GM21381 (cell line): Measurements from ENCODE around the gene CES5A.
A peak's percentile ranks its signal among the peaks of the same experiment; 100 is the strongest.
"Not testable (repeated sequence)": the region's sequence is repeated elsewhere in the genome, so short reads cannot be mapped to it uniquely, and the experiment has no call there.

Source experiments
- ATAC-seq: cut with Tn5 transposase; IDR thresholded peaks from one replicate; pipeline ENCODE4 v1.9.1; 2021; ENCODE audit warnings: mild to moderate bottlenecking, moderate library complexity; ENCODE audit not compliant: unreplicated experiment

CES5A gene

GRCh38 chr16:55876854-55877253, 1.7 kb upstream of the CES5A start:
- ATAC-seq = no peak

GRCh38 chr16:55873122-55873521, 2.1 kb downstream of the CES5A start:
- ATAC-seq = no peak

- ATAC-seq = no peak
Observed at GRCh38 chr16:55872130-55872529, 3.0 kb downstream of the CES5A start.

GRCh38 chr16:55871411-55872038, 3.6 kb downstream of the CES5A start:
- no peak for ATAC-seq

- ATAC-seq = no peak
Observed at GRCh38 chr16:55868980-55869379, 6.2 kb downstream of the CES5A start.

- no peak for ATAC-seq
Observed at GRCh38 chr16:55868137-55868536, 7.0 kb downstream of the CES5A start.

- no peak for ATAC-seq
Observed at GRCh38 chr16:55861288-55861687, 13.9 kb downstream of the CES5A start.

GRCh38 chr16:55857650-55858049, 17.5 kb downstream of the CES5A start:
- not testable (repeated sequence) for ATAC-seq

- no peak for ATAC-seq
Observed at GRCh38 chr16:55856950-55857349, 18.2 kb downstream of the CES5A start.

- ATAC-seq = no peak
Observed at GRCh38 chr16:55853114-55853513, 22.1 kb downstream of the CES5A start.

GRCh38 chr16:55849536-55849935, 25.6 kb downstream of the CES5A start:
- ATAC-seq = no peak

- ATAC-seq = no peak
Observed at GRCh38 chr16:55846598-55847346, 28.4 kb downstream of the CES5A start.

GRCh38 chr16:55843105-55843395, 32.1 kb downstream of the CES5A start:
- ATAC-seq = no peak

- no peak for ATAC-seq
Observed at GRCh38 chr16:55842369-55843104, 32.6 kb downstream of the CES5A start.

- no peak for ATAC-seq
Observed at GRCh38 chr16:55839115-55839514, 36.1 kb downstream of the CES5A start.

GRCh38 chr16:55836158-55836611, 39.0 kb downstream of the CES5A start:
- ATAC-seq = no peak

GRCh38 chr16:55835581-55835980, 39.6 kb downstream of the CES5A start:
- ATAC-seq = no peak

GRCh38 chr16:55835173-55835572, 40.0 kb downstream of the CES5A start:
- ATAC-seq = not testable (repeated sequence)

- peak; percentile 88 for ATAC-seq
Observed at GRCh38 chr16:55834049-55834448, 41.1 kb downstream of the CES5A start.

GRCh38 chr16:55832773-55833691, 42.1 kb downstream of the CES5A start, which contains the start of gene CES1:
Gene CES1 (minus strand): TSS chr16:55833096. CDS start chr16:55833055, 41 bp downstream.
- ATAC-seq = no peak

GRCh38 chr16:55832425-55832772, 42.8 kb downstream of the CES5A start:
- no peak for ATAC-seq
